ENCODE measurements around the gene ACSL1. TPM values are rescaled to one million over a fixed set of nuclear protein-coding genes. Genes with fewer than 3 reads are reported as not detected.

The ACSL1 gene
- total RNA-seq, 1 experiment from 2014 or later, result 20.0 TPM

DNA sequence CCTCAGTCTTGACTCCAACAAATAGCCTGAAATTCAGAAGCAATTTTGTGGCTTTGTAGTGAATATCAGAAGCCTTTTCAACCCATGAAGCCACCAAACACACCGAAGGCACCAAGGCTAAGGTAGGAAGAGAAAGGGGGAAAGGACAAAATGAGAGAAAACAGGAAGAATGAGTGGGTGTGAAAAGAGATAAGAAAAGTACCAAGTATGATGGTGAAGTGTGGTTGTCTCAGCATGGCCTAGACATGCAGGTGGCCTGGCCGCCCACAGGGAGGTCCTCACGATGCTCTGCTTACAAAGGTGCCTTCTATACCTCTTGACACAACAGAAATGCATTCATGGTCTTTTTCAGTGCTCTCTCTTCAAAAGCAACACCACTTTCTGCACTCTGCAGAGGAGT, 34.9 kb downstream of the ACSL1 start:
- H3K9me3 ChIP-seq (ENCODE audit: low read length), result no peaks in the 10 kb centered on the region
- no peak for ATAC-seq
- peaks cover 14% of the 10 kb centered on the region for H3K4me1 ChIP-seq (ENCODE audit: insufficient read depth, low read length)
- H3K79me2 ChIP-seq (ENCODE audit: low read length), result no peaks in the 10 kb centered on the region
- intact Hi-C loops (cut with micrococcal nuclease), result no loop called here
- TF ChIP-seq, protein P1, sequence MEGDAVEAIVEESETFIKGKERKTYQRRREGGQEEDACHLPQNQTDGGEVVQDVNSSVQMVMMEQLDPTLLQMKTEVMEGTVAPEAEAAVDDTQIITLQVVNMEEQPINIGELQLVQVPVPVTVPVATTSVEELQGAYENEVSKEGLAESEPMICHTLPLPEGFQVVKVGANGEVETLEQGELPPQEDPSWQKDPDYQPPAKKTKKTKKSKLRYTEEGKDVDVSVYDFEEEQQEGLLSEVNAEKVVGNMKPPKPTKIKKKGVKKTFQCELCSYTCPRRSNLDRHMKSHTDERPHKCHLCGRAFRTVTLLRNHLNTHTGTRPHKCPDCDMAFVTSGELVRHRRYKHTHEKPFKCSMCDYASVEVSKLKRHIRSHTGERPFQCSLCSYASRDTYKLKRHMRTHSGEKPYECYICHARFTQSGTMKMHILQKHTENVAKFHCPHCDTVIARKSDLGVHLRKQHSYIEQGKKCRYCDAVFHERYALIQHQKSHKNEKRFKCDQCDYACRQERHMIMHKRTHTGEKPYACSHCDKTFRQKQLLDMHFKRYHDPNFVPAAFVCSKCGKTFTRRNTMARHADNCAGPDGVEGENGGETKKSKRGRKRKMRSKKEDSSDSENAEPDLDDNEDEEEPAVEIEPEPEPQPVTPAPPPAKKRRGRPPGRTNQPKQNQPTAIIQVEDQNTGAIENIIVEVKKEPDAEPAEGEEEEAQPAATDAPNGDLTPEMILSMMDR (conservative IDR thresholded peaks at IDR 0.05; ENCODE audit: low read depth, low read length), result no peak
- TF ChIP-seq EZH2 (IDR thresholded peaks at IDR 0.05; ENCODE audit: low read length, unreplicated experiment), result no peak
- no peak for TF ChIP-seq EZH2phosphoT487 (IDR thresholded peaks at IDR 0.05; ENCODE audit: borderline replicate concordance, low read length)
- BruUV-seq (replicated peaks), result no TSS peak
- no peak overlapping the region for H2AFZ ChIP-seq (ENCODE audit: low read length)
- H3K36me3 ChIP-seq (ENCODE audit: low read depth, low read length), result no peaks in the 10 kb centered on the region; the same call in 1 of the 2 replicates
- H3K27me3 ChIP-seq (ENCODE audit: low read length), result no peaks in the 10 kb centered on the region
- H3K9ac ChIP-seq (ENCODE audit: low read length), result no peak overlapping the region
- H3K4me3 ChIP-seq (ENCODE audit: low read length), result no peak overlapping the region
- H3K9me2 ChIP-seq (replicated peaks; ENCODE audit: low read length), result no peaks in the 10 kb centered on the region
- no peak overlapping the region for H3K4me2 ChIP-seq (ENCODE audit: low read length)
- ChIA-PET CTCF (no interaction called here), POLR2A (ENCODE audit: unreplicated experiment) (no interaction called here)
- no peaks in the 10 kb centered on the region for H4K20me1 ChIP-seq (ENCODE audit: low read length)
- H3K27ac ChIP-seq (ENCODE audit: low read length), result no peak overlapping the region
- no peaks in the 10 kb centered on the region for H3F3A ChIP-seq (ENCODE audit: low read length, unreplicated experiment)
- no peak for DNase-seq

DNA sequence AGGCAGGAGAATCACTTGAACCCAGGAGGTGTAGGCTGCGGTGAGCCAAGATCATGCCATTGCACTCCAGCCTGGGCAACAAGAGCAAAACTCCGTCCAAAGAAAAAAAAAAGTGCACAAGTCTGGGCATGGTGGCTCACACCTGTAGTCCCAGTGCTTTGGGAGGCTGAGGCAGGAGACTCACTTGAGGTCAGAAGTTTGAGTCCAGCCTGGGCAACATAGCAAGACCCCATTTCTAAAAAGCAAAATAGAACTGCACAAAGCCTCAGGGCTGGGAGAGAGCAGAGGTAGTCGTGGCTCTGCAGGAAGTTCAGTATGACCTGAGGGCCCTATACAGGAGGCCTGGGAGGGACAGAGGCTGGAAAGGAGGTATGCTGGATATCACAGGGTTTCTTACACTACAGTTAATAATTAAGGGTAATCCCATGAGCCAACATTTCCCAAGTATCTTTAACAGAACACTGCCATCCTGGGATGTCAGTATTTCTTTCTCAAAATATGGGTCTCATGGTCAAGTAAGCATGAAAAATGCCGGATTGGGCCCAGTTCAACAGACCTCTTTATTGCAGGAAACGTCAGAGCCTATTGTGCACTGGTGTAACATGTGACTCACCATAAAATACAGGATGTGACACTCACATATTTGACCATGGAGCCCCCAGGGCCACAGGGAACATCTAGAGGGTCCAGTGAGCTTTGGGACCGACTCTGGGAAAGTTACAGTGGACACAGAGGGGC, 37.8 kb downstream of the ACSL1 start:
- no peaks in the 10 kb centered on the region for H3F3A ChIP-seq (ENCODE audit: low read length, unreplicated experiment)
- H3K4me3 ChIP-seq (ENCODE audit: low read length), result no peak overlapping the region
- POLR2A ChIA-PET (ENCODE audit: unreplicated experiment), result no interaction called here
- no peaks in the 10 kb centered on the region for H3K27me3 ChIP-seq (ENCODE audit: low read length)
- no peaks in the 10 kb centered on the region for H3K79me2 ChIP-seq (ENCODE audit: low read length)
- intact Hi-C loops (cut with micrococcal nuclease), result no loop called here
- DNase-seq, result no peak
- no peaks in the 10 kb centered on the region for H3K9me3 ChIP-seq (ENCODE audit: low read length)
- no peak for ATAC-seq
- H3K27ac ChIP-seq (ENCODE audit: low read length), result no peak overlapping the region
- TF ChIP-seq, protein P1 (conservative IDR thresholded peaks at IDR 0.05; ENCODE audit: low read depth, low read length), result no peak
- no peak for TF ChIP-seq EZH2 (IDR thresholded peaks at IDR 0.05; ENCODE audit: low read length, unreplicated experiment)
- no peak for TF ChIP-seq EZH2phosphoT487 (IDR thresholded peaks at IDR 0.05; ENCODE audit: borderline replicate concordance, low read length)
- no peak overlapping the region for H3K9ac ChIP-seq (ENCODE audit: low read length)
- H3K4me1 ChIP-seq (ENCODE audit: insufficient read depth, low read length), result peaks cover 9% of the 10 kb centered on the region
- H3K4me2 ChIP-seq (ENCODE audit: low read length), result no peak overlapping the region
- BruUV-seq (replicated peaks), result no TSS peak
- H3K36me3 ChIP-seq (ENCODE audit: low read depth, low read length), result no peaks in the 10 kb centered on the region; the same call in 1 of the 2 replicates
- H2AFZ ChIP-seq (ENCODE audit: low read length), result no peak overlapping the region
- H4K20me1 ChIP-seq (ENCODE audit: low read length), result no peaks in the 10 kb centered on the region
- CTCF ChIA-PET, result no interaction called here
- H3K9me2 ChIP-seq (replicated peaks; ENCODE audit: low read length), result no peaks in the 10 kb centered on the region

DNA sequence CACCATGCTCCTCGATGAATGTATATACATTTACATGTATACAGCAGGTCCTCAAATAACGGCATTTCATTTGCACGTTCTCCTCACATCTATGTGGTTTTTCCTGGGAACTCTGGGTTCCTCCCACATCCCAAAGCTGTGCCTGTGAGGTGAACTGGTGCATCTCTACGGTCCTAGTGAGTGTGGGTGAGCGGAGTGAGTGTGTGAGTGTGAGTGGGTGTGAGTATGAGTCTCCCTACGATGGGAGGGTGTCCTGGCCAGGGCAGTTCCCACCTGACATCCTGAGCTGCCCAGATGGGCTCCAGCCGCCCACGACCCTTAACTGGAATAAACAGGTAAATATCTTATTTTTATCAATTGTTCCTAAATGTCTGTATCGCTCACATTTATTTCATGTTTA, 40.0 kb downstream of the ACSL1 start:
- Histone ChIP-seq H4K20me1 (ENCODE audit: low read length) (no peaks in the 10 kb centered on the region), H3K36me3 (ENCODE audit: low read depth, low read length) (no peaks in the 10 kb centered on the region; the same call in 1 of the 2 replicates), H3K27ac (ENCODE audit: low read length) (no peak overlapping the region), H2AFZ (ENCODE audit: low read length) (no peak overlapping the region), H3K4me1 (ENCODE audit: insufficient read depth, low read length) (0 out of 2 replicates have a peak, but pooled peaks cover 3% of the 10 kb centered on the region), H3K9ac (ENCODE audit: low read length) (no peak overlapping the region), H3K4me2 (ENCODE audit: low read length) (no peak overlapping the region), H3K9me2 (replicated peaks; ENCODE audit: low read length) (no peaks in the 10 kb centered on the region), H3K27me3 (ENCODE audit: low read length) (no peaks in the 10 kb centered on the region), H3K4me3 (ENCODE audit: low read length) (no peak overlapping the region), H3K9me3 (ENCODE audit: low read length) (no peaks in the 10 kb centered on the region), H3F3A (ENCODE audit: low read length, unreplicated experiment) (no peaks in the 10 kb centered on the region), H3K79me2 (ENCODE audit: low read length) (no peaks in the 10 kb centered on the region)
- DNase-seq (no peak), ATAC-seq (no peak)
- ChIA-PET CTCF (no interaction called here), POLR2A (ENCODE audit: unreplicated experiment) (no interaction called here)
- intact Hi-C loops (cut with micrococcal nuclease), result no loop called here
- TF ChIP-seq EZH2 (IDR thresholded peaks at IDR 0.05; ENCODE audit: low read length, unreplicated experiment), result no peak
- TF ChIP-seq EZH2phosphoT487 (IDR thresholded peaks at IDR 0.05; ENCODE audit: borderline replicate concordance, low read length), result no peak
- TF ChIP-seq, protein P1 (conservative IDR thresholded peaks at IDR 0.05; ENCODE audit: low read depth, low read length), result no peak
- BruUV-seq (replicated peaks), result no TSS peak
